Kidney epithelial cell (primary cell): Measurements from ENCODE around the gene MAPRE3. TPM values are rescaled to one million over a fixed set of nuclear protein-coding genes. Genes with fewer than 3 reads are reported as not detected.

Source experiments
- DNase-seq: peaks from one replicate; pipeline ENCODE4 v3.0.0-alpha.2; 2010; ENCODE audit warnings: low read depth
- H3K27me3 ChIP-seq: 2 replicates; pipeline ENCODE4 v1.6.0; 2011; ENCODE audit warnings: low read length; ENCODE audit not compliant: control insufficient read depth, insufficient read depth
- H3K36me3 ChIP-seq: 2 replicates; pipeline ENCODE4 v1.5.1; 2011; ENCODE audit warnings: low read length; ENCODE audit not compliant: control insufficient read depth, insufficient read depth
- H3K4me3 ChIP-seq: 2 replicates; pipeline ENCODE4 v1.5.1; 2011; ENCODE audit warnings: low read depth, mild to moderate bottlenecking, control low read depth, low read length
- total RNA-seq: library from RNA; depleted of rRNA; stranded (reverse); fragments of >200 nt; gene quantifications from 2 replicates; pipeline ENCODE4 v1.2.3, GENCODE V29; 2015
- TF ChIP-seq, protein P1 (sequence below): IDR thresholded peaks from 2 replicates; pipeline ENCODE4 v1.5.1; 2011; ENCODE audit warnings: mild to moderate bottlenecking, moderate library complexity, low read length, control low read depth, inconsistent platforms; ENCODE audit not compliant: insufficient read depth, poor library complexity, severe bottlenecking

Gene MAPRE3
- total RNA-seq, 1 donor from 2014 or later = 4.6 TPM

GRCh38 chr2:26991717-26992116 lies 21.3 kb downstream of the MAPRE3 start:
- H3K36me3 ChIP-seq = no peaks in the 10 kb centered on the region
- H3K27me3 ChIP-seq = no peaks in the 10 kb centered on the region
- no peak overlapping the region for H3K4me3 ChIP-seq
- TF ChIP-seq, protein P1, sequence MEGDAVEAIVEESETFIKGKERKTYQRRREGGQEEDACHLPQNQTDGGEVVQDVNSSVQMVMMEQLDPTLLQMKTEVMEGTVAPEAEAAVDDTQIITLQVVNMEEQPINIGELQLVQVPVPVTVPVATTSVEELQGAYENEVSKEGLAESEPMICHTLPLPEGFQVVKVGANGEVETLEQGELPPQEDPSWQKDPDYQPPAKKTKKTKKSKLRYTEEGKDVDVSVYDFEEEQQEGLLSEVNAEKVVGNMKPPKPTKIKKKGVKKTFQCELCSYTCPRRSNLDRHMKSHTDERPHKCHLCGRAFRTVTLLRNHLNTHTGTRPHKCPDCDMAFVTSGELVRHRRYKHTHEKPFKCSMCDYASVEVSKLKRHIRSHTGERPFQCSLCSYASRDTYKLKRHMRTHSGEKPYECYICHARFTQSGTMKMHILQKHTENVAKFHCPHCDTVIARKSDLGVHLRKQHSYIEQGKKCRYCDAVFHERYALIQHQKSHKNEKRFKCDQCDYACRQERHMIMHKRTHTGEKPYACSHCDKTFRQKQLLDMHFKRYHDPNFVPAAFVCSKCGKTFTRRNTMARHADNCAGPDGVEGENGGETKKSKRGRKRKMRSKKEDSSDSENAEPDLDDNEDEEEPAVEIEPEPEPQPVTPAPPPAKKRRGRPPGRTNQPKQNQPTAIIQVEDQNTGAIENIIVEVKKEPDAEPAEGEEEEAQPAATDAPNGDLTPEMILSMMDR = no peak
- no peak for DNase-seq

DNA sequence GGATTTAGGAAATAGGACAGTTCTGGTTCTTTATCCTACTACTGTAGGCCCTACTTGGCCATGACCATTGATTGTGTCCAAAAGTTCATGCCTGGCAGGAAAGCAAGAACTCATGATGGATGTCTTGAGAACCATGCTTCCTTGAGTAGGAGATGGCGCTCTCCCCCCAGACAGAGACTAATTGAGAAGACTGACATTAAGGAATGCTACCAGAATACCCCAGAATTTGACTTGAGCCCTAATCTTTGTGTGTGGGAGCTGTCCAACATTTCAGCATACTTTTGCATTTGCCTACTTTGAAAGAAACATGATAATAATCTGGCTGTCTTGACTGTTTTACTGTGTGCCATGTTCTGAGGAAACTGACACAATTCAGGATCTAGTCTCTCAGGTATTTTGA lies 23.3 kb downstream of the MAPRE3 start:
- no peak overlapping the region for H3K4me3 ChIP-seq
- no peaks in the 10 kb centered on the region for H3K36me3 ChIP-seq
- H3K27me3 ChIP-seq = no peaks in the 10 kb centered on the region
- TF ChIP-seq, protein P1 = no peak
- no peak for DNase-seq

DNA sequence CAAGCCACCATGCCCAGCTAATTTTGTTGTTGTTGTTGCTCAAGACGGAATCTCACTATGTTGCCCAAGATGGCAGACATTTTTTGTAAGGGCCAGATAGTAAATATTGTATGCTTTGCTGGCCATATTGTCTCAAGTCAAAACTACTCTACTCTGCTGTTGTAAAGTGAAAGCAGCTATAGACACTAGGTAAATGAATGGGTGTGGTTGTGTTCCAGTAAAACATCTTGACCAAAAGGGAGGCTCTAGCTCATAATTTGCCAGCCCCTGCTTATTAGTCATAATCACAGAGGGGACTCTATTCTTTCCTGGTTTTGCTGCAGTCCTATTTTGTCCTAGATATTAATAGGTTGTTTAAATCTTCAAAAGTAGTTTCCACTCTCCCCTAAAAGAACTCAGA lies 24.5 kb downstream of the MAPRE3 start:
- no peak for DNase-seq
- H3K36me3 ChIP-seq = no peaks in the 10 kb centered on the region
- no peak overlapping the region for H3K4me3 ChIP-seq
- no peaks in the 10 kb centered on the region for H3K27me3 ChIP-seq
- TF ChIP-seq, protein P1 = no peak

GRCh38 chr2:26997394-26997793 lies 27.0 kb downstream of the MAPRE3 start:
- TF ChIP-seq, protein P1 = no peak
- Histone ChIP-seq H3K27me3 (no peaks in the 10 kb centered on the region), H3K36me3 (no peaks in the 10 kb centered on the region), H3K4me3 (no peak overlapping the region)
- DNase-seq = no peak

DNA sequence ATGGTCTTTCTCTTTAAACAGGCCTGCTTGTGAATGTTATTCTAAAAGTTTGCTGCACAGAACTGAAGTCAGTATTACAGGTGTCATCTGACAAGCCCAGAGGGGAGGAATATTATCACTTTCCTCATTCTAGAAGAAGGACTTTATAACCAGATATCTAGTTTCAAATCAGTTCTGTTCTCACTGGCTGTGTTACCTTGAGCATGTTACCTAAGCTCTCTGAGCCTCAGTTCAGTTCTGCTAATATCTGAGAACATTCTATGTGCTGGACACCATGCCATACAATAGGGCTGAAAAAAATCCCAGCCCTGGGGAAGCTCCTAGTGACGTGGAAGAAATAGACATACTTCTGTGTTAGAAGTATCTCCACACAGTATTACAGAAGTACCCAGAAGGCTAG lies 27.9 kb downstream of the MAPRE3 start:
- no peak overlapping the region for H3K4me3 ChIP-seq
- no peaks in the 10 kb centered on the region for H3K27me3 ChIP-seq
- TF ChIP-seq, protein P1 = no peak
- H3K36me3 ChIP-seq = no peaks in the 10 kb centered on the region
- no peak for DNase-seq

DNA sequence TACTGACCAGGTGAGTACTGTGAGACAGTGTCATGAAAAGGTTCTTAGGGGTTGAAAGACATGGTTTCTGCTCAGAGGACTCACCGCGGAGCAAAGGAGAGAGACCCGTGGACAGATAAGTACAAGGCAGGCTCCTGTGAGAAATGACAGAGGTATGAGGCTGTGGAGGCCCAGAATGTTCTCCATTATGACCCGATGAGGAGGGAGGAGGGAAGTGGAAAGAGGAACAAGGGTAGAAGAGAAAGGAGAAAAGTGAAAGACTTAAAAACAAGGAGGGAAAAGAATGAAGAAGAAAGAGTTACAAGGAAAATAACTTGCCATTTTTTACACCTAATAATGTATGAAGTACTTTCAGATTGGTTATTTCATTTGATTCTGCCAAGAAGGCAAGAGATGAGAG lies 29.8 kb downstream of the MAPRE3 start:
- no peak for DNase-seq
- TF ChIP-seq, protein P1 = no peak
- Histone ChIP-seq H3K27me3 (no peaks in the 10 kb centered on the region), H3K36me3 (no peaks in the 10 kb centered on the region), H3K4me3 (no peak overlapping the region)
